HepG2 (cell line): ENCODE measurements around the gene PHRF1. TPM values are rescaled to one million over a fixed set of nuclear protein-coding genes. Genes with fewer than 3 reads are reported as not detected.

Source experiments
- ATF1 ChIP-seq: IDR thresholded peaks from 2 replicates; pipeline ENCODE4 v1.6.1; 2016; ENCODE audit warnings: mild to moderate bottlenecking, control low read depth
- FOSL2 ChIP-seq: sonication (generic); formaldehyde crosslinking; IDR thresholded peaks from 2 replicates; pipeline ENCODE4 v1.4.0; 2020; ENCODE audit warnings: missing genetic modification reagents
- KMT2A ChIP-seq: sonication (generic); formaldehyde crosslinking; IDR thresholded peaks from 2 replicates; pipeline ENCODE4 v1.4.0; 2020; ENCODE audit warnings: missing genetic modification reagents
- LBX2 ChIP-seq: sonication (generic); formaldehyde crosslinking; IDR thresholded peaks from 2 replicates; pipeline ENCODE4 v1.5.0; 2020; ENCODE audit warnings: missing genetic modification reagents, mild to moderate bottlenecking, borderline replicate concordance
- MLX ChIP-seq: IDR thresholded peaks from 2 replicates; pipeline ENCODE4 v1.6.1; 2016
- NCOA5 ChIP-seq: sonication (generic); formaldehyde crosslinking; IDR thresholded peaks from 2 replicates; pipeline ENCODE4 v1.4.0; 2020; ENCODE audit warnings: missing genetic modification reagents
- NFE2L2 ChIP-seq: fragments of 150-350 bp; IDR thresholded peaks from 2 replicates; pipeline ENCODE4 v1.6.1; 2014; ENCODE audit warnings: low read length
- PAXIP1 ChIP-seq: sonication (generic); formaldehyde crosslinking; conservative IDR thresholded peaks from 2 replicates; pipeline ENCODE4 v1.4.0; 2020; ENCODE audit warnings: mild to moderate bottlenecking, missing genetic modification reagents, moderate library complexity
- RXRB ChIP-seq: IDR thresholded peaks from 2 replicates; pipeline ENCODE4 v1.6.1; 2016; ENCODE audit warnings: borderline replicate concordance, missing genetic modification reagents, missing compliant biosample characterization
- SALL1 ChIP-seq: sonication (generic); formaldehyde crosslinking; IDR thresholded peaks from 2 replicates; pipeline ENCODE4 v1.8.0; 2022; ENCODE audit warnings: mild to moderate bottlenecking, missing genetic modification reagents
- SCMH1 ChIP-seq: sonication (generic); formaldehyde crosslinking; IDR thresholded peaks from 2 replicates; pipeline ENCODE4 v1.9.0; 2021; ENCODE audit warnings: missing genetic modification reagents, mild to moderate bottlenecking, borderline replicate concordance
- XRCC5 ChIP-seq: fragments of 200-400 bp; formaldehyde crosslinking; optimal IDR thresholded peaks from 2 replicates; pipeline ENCODE3; 2017; ENCODE audit warnings: mild to moderate bottlenecking, low read length
- ZNF30 ChIP-seq: sonication (generic); formaldehyde crosslinking; IDR thresholded peaks from 2 replicates; pipeline ENCODE4 v1.5.0; 2020; ENCODE audit warnings: mild to moderate bottlenecking, missing genetic modification reagents
- ZNF331 ChIP-seq: sonication (generic); formaldehyde crosslinking; IDR thresholded peaks from 2 replicates; pipeline ENCODE4 v1.4.0; 2020; ENCODE audit warnings: missing genetic modification reagents
- ZNF549 ChIP-seq: sonication (generic); formaldehyde crosslinking; IDR thresholded peaks from 2 replicates; pipeline ENCODE4 v1.5.0; 2020; ENCODE audit warnings: missing genetic modification reagents
- ZNF607 ChIP-seq: sonication (generic); formaldehyde crosslinking; IDR thresholded peaks from 2 replicates; pipeline ENCODE4 v1.5.1; 2020; ENCODE audit warnings: missing genetic modification reagents, mild to moderate bottlenecking, borderline replicate concordance
- ZNF781 ChIP-seq: sonication (generic); formaldehyde crosslinking; IDR thresholded peaks from 2 replicates; pipeline ENCODE4 v1.5.1; 2020; ENCODE audit warnings: borderline replicate concordance, mild to moderate bottlenecking, missing genetic modification reagents; ENCODE audit errors: not compliant biosample characterization
- polyA plus RNA-seq, 8 experiments: library from polyadenylated mRNA; depleted of rRNA in 3 of 8; stranded (reverse) in 7 of 8; unstranded in 1 of 8; fragments of >200 nt; fragmentation: Illumina TruSeq in 4 of 8; extraction: Trizol in 4 of 8; gene quantifications; 2 replicates each; pipeline versions ENCODE4 v1.2.1 to v1.2.3, GENCODE V29; 2011 to 2016; ENCODE audit warnings: low read depth in 4 of 8, missing spikeins in 1 of 8, mixed read lengths in 1 of 8; ENCODE audit not compliant: insufficient read depth in 1 of 8
- total RNA-seq, 5 experiments: library from RNA; depleted of rRNA; stranded (reverse); fragments of >200 nt; fragmentation: Illumina TruSeq; extraction: Trizol; gene quantifications; 2 replicates each; pipeline ENCODE4 v1.2.3, GENCODE V29; 2016; ENCODE audit warnings: low read depth in 1 of 5
- TF ChIP-seq, protein P1 (sequence below): sonication (generic); formaldehyde crosslinking; IDR thresholded peaks from 2 replicates; pipeline ENCODE4 v1.4.0; 2020; ENCODE audit warnings: mild to moderate bottlenecking, missing genetic modification reagents
- TF ChIP-seq, protein P2 (sequence below): IDR thresholded peaks from 2 replicates; pipeline ENCODE4 v1.6.1; 2012; ENCODE audit warnings: inconsistent platforms
- TF ChIP-seq, protein P3 (sequence below): sonication (generic); formaldehyde crosslinking; conservative IDR thresholded peaks from 2 replicates; pipeline ENCODE4 v1.8.0; 2022; ENCODE audit warnings: missing genetic modification reagents

The PHRF1 gene
- total and polyA plus RNA-seq, 2 of the 13 experiments (the other 11 are each of a cell fraction or from before 2014, with no cell fraction given), result 8.2 to 16.7 TPM

DNA sequence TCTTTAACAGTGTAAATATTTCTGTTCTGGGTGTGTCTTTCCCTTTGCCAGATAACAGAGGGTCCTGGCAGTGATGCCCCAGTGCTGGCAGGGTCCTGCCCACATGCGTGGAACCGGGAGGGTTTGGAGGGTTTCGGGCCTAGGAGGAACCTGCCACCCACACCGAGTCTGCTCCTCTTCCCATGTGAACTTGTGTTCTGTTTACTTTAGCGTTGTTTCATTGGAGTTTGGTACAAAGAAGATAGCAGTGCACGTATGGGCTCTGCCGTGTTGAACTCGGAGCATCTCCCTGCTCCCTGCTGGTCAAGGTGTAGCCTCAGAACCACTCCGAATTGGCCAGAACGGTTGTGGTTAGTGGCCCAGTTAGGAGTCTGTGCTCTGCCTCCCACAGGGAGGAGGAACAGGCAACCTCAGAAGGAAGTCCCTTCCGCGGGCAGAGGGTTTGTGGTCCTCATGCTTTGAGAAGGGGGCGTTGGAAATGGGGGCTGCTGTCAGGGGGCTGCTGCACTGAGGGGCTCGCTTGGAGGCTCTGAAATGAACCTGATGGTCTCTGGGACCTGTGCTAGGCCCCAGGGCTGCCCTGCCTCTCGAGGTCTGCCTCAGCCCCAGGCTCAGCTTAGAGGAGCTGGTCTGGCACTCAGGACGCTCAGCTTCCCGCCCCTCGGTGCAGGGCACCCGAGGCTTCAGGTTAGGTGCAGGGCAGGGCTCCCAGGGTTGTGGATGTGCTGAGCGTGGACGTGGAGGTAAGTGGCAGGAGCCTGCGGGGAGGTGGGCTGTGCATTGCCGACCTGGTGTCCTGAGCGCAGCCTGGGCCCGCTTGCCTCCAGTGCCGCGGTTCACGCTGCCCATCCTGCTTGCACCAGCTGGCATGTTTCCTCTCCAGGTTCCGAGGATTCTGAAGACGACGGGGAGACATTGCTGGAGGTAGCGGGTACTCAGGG, 10.4 kb downstream of the PHRF1 start (continued):
- TF ChIP-seq, protein P1, sequence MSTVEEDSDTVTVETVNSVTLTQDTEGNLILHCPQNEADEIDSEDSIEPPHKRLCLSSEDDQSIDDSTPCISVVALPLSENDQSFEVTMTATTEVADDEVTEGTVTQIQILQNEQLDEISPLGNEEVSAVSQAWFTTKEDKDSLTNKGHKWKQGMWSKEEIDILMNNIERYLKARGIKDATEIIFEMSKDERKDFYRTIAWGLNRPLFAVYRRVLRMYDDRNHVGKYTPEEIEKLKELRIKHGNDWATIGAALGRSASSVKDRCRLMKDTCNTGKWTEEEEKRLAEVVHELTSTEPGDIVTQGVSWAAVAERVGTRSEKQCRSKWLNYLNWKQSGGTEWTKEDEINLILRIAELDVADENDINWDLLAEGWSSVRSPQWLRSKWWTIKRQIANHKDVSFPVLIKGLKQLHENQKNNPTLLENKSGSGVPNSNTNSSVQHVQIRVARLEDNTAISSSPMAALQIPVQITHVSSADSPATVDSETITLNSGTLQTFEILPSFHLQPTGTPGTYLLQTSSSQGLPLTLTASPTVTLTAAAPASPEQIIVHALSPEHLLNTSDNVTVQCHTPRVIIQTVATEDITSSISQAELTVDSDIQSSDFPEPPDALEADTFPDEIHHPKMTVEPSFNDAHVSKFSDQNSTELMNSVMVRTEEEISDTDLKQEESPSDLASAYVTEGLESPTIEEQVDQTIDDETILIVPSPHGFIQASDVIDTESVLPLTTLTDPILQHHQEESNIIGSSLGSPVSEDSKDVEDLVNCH (CRISPR knock-in tag), result no peak
- TF ChIP-seq, protein P2, sequence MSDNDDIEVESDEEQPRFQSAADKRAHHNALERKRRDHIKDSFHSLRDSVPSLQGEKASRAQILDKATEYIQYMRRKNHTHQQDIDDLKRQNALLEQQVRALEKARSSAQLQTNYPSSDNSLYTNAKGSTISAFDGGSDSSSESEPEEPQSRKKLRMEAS, result peak; percentile 40; the same call in 1 of the 2 replicates
- TF ChIP-seq ZNF549 (CRISPR knock-in tag), result no peak
- TF ChIP-seq MLX (CRISPR knock-in tag), result no peak
- no peak for TF ChIP-seq KMT2A (CRISPR knock-in tag)
- TF ChIP-seq SALL1 (CRISPR knock-in tag), result 0 out of 2 replicates have a peak, but pooled peaks have one; percentile 12
- no peak for TF ChIP-seq LBX2
- TF ChIP-seq XRCC5, result no peak
- no peak for TF ChIP-seq ZNF331 (CRISPR knock-in tag)
- no peak for TF ChIP-seq ZNF781 (CRISPR knock-in tag)
- no peak for TF ChIP-seq NCOA5 (CRISPR knock-in tag)
- TF ChIP-seq PAXIP1 (CRISPR knock-in tag), result 0 out of 2 replicates have a peak, but pooled peaks have one; percentile 31
- TF ChIP-seq NFE2L2, result no peak
- TF ChIP-seq, protein P3, sequence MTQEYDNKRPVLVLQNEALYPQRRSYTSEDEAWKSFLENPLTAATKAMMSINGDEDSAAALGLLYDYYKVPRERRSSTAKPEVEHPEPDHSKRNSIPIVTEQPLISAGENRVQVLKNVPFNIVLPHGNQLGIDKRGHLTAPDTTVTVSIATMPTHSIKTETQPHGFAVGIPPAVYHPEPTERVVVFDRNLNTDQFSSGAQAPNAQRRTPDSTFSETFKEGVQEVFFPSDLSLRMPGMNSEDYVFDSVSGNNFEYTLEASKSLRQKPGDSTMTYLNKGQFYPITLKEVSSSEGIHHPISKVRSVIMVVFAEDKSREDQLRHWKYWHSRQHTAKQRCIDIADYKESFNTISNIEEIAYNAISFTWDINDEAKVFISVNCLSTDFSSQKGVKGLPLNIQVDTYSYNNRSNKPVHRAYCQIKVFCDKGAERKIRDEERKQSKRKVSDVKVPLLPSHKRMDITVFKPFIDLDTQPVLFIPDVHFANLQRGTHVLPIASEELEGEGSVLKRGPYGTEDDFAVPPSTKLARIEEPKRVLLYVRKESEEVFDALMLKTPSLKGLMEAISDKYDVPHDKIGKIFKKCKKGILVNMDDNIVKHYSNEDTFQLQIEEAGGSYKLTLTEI (CRISPR knock-in tag), result no peak
- 0 out of 2 replicates have a peak, but pooled peaks have one; percentile 18 for TF ChIP-seq ZNF607 (CRISPR knock-in tag)
- TF ChIP-seq ZNF30 (CRISPR knock-in tag), result no peak
- no peak for TF ChIP-seq RXRB (CRISPR knock-in tag)
- no peak for TF ChIP-seq SCMH1 (CRISPR knock-in tag)
- 0 out of 2 replicates have a peak, but pooled peaks have one; percentile 5 for TF ChIP-seq FOSL2 (CRISPR knock-in tag)
- TF ChIP-seq ATF1 (CRISPR knock-in tag), result no peak
